ENCODE measurements around the gene PDIA6. TPM values are rescaled to one million over a fixed set of nuclear protein-coding genes. Genes with fewer than 3 reads are reported as not detected.
A peak's percentile ranks its signal among the peaks of the same experiment; 100 is the strongest.
"Not testable (repeated sequence)": the region's sequence is repeated elsewhere in the genome, so short reads cannot be mapped to it uniquely, and the experiment has no call there.

PDIA6 gene
- total RNA-seq, 1 donor from 2014 or later = 225 TPM

DNA sequence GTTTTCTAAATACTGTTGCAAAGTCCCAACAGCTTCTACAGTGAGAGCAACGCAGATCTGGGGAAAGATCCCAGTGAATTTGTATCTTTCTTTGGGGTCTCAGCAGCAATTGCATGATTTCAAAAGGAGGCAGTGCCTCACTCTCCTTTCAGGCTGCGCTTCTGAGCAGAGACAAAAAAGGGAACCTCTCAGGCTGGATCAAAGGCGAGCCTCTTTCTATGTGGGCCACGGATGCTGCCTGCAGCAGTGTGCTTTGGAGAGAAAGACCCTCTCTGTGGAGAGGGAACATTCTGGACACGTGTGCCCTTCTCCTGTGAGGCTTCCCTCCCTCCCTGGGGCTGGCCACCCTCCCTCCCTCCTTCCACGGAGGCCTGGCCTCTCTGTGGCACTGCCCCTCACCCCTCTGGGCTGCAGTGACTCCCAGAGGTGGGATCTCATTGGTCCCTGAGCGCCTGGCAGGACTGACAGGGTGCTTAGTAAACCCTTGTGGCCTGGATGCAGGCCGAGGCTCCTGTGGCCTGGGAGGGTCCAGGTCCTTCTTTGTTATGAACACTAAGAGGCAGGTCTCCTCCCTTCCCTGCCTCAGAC, 21.6 kb upstream of the PDIA6 start:
- no peak for DNase-seq (ENCODE audit: low spot score)
- ATAC-seq = no peak

DNA sequence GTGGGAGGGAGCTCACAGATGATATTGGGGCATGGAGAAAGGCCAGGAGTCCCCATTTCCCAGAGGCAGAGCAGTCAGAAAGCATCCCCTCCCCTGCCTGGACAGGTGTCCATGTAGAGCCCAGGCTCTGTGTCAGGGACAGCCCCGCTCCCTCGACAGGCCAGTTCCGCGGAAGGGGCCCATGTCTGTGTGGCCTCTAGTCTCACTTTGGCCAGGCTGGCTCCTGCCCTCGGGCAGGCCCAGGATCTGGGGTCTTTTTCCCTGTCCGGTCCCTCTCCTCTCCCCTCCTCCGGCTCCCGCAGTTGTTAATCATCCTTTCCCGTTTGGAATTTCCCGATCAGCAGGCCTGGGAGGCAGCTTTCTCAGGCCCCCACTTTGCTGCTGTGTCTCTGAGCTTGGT, 20.4 kb upstream of the PDIA6 start:
- DNase-seq (ENCODE audit: low spot score) (no peak), ATAC-seq (no peak)

DNA sequence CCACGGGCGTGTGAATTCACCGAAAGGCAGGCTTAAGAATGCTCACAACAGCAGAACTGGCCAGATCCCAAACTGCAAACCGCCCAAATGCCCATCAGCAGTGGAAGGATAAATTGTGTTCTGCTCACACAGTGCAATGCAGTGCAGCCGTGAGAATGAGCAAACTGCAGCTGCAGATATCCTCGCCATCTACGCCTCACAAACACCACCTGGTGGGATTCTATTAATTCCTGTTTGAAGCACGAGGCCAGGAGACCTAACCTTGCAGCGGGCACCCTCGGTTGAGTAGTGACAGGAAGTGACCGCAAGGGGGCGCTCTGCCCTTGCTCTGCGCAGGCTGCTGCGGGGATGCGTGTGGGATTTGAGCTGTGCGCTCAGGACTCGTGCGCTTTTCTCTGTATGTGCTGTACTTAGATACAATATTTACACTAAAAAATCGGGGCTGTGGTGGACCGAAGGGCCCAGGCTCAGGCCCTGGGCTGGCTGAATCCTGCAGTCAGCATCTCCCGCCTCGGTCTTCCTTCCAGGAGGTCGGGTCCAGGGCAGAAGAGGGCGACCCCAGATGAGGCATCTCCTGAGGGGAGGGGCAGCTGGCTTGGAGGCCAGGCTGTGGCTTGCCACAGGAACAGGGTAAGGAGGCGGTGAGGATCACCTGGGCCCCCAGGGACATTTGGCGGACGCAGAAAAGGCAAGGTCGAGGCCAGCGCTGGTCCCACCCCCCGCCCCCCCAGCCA, 19.8 kb upstream of the PDIA6 start:
- ATAC-seq = peak; percentile 78
- DNase-seq (ENCODE audit: low spot score) = peak; percentile 82

DNA sequence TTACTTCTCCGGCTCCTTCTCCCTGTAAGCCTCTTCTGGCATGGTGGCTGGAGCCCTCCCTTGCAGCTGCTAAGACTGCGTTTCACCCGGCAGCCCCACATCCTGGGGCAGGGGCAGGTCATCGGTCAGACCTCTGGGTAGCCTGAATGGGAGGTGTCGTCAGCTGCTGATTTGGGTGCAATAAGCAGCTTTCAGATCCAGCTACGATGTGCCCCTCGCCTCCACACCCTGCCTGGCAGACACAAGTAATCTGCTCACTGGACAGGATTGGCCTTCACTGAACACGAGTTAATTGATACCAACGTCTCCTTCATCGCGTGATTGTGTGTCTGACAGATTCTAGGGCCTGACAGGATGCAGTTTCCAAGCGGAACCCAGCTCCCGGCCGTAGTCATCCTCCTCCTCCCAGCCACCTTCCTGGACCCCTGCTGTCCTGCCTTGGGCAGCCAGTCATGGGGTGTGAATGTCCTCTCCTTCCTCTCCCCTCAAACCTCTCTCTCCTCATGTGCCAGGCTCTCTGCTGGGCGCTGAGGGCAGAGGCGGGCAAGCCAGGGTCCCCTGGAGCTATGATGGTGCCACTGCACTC, 18.9 kb upstream of the PDIA6 start:
- DNase-seq (ENCODE audit: low spot score) = no peak

DNA sequence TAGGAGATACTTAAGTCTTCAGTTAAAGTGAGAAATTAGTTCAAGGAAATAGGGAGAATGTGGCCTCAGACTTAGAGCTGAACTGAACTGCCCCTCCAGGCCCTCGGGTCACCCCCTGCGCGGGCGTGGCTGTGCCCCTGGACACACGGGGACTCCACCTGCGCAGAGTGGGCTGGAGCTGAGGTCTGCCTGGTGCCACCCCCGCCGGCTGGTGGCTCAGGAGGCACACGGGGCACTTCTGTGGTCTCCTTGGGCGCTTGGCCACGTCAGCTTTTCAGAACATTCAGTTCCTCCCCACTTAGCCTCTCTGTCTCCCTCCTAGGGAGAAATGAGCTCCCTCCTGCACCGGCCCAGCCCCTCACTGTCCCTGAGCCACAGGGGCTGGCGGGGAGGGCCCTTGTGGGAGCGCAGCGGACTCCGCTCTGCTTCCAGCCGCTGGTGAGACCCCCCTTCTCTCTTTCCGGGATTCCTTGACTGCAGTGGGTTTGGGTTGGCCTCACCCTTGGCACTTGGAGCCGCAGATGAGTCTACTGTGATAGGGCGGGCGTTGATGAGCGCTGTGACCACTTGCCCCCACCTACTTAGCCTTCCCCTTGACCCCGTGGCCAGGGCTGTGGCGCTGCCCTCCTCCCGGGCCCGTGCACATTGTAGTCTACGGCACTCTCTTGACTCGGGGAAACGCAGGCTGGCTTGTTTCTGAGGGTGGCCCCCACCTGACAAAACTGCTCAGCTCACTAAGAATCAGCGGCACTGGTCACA, 18.2 kb upstream of the PDIA6 start:
- ATAC-seq (no peak), DNase-seq (ENCODE audit: low spot score) (no peak)

More for the DNA sequence above, 18.9 kb upstream of the PDIA6 start:
- no peak for ATAC-seq

DNA sequence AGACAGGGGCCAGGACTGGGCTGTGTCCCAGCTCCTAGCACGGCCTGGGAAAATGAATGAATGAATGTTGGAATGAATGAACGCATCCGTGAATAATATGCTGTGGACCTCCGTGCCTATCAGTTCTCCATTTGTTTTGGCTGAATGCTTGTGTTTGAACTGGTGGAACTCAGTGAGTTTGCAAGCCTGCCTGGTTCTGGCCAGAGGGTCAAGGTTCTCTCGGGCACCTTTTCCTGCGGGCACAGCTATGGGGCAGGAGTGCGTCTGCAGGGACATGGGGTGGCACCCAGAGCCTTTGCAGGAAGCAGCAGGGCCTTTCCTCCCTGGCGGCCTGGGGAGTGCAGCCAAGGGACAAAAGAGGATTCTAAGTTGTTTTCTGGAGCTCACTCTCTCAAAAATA, 17.6 kb upstream of the PDIA6 start:
- peak; percentile 90 for DNase-seq (ENCODE audit: low spot score)
- peak; percentile 90 for ATAC-seq

DNA sequence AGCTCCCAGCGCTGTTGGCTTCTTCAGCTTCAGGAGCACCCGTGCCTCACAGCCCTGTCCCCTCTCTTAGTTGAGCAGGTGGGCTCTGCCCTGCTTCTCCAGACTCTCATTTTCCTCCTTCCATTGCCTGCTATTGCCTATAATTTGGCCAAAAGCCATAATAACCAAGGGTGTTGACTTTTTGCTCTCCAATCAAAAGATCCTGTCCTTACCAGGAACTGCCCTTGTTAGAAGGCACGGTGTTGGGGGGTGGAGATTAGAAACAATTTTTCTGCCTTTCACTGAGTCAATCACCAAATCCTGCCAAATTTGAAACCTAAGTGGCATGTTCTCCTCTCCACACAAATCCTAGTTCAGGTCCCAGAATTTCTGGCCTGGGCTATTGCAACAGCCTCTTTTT, 16.7 kb upstream of the PDIA6 start:
- ATAC-seq = no peak
- no peak for DNase-seq (ENCODE audit: low spot score)

DNA sequence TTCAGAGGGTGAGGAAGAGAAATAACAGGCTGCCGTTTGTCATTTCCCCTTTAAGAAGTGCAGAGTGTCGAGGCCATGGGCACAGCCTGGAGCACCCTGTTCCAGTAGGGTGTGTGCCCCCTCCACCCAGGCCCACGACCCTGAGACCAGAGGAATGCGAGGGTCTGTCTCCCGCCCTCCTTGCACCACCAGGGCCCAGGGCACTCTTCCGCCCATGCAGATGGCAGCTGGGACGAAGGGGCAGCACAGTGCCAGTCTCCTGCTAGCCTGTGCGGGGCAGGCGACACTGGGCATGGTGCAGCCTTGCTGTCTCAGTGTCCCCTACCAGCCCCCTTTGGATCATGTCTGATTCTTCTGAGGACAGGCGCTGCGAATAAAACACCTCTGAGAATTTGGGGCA, 15.8 kb upstream of the PDIA6 start:
- DNase-seq (ENCODE audit: low spot score) (no peak), ATAC-seq (no peak)

DNA sequence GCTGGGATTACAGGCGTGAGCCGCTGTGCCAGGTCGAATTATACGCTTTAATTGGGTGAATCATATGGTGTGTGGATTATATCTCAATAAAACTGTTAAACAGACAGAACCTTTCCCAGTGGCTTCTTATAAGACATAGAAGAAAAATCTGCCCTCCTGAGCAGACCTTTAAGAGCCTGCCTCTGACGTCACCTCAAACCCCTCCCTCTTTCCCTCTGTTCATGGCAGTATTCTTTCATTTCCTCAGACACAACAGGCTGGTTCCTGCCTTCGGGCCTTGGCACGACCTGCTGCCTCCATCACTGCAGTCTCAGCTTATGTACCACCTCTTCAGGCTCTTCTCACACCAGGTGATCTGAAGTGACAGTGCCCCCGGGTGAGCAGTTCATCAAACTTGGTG, 14.0 kb upstream of the PDIA6 start:
- DNase-seq (ENCODE audit: low spot score) = no peak
- no peak for ATAC-seq

DNA sequence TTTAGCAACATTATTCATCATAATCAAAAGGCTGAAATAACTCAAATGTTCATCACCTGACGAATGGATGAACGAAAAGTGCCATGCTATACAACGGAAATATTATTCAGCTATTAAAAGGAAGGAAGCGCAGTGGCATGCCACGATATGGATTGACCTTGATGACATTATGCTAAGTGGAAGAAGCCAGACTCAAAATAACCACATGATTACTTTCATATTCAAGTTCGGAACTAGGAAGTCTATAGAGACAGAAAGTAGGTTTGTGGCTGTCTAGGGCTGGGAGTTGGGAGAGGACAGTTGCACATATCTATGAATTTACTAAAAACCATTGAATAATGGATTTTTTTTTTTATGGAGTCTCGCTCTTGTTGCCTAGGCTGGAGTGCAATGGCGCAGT, 13.4 kb upstream of the PDIA6 start:
- DNase-seq (ENCODE audit: low spot score) (no peak), ATAC-seq (no peak)

DNA sequence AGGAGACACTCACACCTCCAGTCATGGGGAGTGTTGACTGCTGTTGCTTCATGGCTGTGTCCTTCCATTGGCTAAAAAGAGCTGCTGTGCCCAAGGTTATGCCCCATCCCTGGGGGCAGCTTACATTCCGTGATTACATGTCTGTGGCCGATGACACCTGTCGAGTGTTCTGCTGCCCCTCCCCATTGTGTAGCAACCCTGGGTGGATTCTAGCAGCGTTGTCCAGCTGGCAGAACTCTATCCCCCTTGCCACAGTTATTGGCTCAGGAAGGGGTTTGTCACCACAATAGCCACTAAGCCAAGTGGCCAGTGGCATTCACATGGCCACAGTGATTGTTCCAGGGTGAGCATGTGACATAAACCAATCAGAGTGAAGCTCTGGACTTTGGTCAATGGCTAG, 11.6 kb upstream of the PDIA6 start:
- ATAC-seq (no peak), DNase-seq (ENCODE audit: low spot score) (no peak)

DNA sequence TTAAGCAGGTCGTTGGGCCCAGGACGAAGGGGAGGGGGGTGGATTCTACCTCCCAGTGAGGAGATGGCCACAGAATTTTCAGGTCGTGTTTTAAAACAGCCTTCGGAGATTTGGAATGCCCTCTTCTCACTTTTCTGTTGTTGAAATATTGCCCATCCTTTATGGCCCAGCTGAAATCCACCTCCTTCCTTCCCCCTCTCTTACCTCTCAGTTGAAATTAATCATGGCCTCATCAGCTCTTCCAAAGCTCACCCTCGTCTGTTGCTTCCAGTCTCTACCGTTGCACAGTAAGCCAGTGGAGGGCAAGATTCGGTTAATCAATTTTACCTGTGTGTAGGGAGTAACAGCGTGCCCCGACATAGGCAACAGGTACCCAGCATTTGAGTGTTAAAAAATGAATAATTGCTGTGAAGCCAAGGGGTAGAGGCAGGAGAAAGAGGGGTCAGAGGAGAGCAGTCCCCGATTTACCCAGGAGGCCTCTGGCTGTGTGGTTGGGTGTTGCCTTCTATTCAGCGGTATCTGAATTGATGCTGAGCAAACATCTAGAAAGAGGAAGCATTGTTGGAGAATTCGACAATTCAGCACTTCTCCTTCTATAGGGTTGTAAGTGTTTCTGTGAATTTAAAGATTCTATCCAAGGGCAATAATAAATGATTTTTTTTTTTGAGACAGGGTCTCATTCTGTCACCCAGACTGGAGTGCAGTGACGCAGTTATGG, 8.6 kb upstream of the PDIA6 start:
- ATAC-seq = peak; percentile 51

DNA sequence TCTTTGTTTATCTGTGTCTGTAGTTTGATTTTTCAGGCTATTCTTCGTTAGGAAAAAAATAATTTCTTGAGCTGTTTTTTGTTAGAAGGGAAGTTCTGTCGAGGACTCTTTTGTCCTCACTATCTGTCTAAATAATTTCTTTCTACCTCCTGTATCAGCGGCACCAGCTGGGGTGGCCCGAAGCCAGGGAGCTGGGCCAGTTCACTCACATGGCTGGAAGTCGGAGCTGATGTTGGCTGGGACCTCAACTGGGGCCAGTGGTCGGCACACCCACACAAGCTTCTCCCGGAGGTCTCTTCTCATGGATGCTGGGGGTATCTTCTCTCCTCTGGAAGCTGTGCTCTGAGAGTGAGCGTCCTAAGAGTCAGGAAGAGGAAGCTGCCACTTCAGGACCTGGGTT, 8.0 kb upstream of the PDIA6 start:
- peak; percentile 51 for ATAC-seq
- no peak for DNase-seq (ENCODE audit: low spot score)

More for the DNA sequence above, 8.6 kb upstream of the PDIA6 start:
- DNase-seq (ENCODE audit: low spot score) = no peak

DNA sequence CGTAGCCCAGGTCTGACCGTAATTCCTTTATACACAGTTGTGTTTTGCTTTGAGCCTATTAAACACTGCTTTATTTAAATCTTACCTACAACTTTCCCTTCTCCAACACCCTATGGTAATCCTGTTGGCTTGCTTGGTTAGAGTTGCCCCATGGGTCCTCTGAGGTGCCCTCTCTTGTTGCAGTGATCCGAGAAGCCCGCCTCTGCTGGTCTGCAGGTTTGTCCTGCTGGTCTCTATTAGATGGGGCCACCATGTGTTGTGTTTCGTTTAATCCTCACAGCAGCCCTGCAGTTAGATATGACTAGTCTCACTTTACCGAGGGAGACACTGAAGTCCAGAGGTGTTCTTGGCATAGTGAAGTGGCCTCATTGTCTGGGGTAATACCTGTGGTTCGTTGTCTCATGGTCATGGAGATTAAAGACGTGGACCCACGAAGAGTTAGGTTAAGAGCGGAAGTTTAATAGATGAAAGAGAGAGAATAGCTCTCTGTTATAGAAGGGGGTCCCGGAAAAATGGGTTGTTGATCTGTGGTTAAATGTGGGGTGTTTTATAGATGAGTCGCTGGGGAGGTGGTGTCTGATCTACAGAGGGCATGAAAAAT, 7.2 kb upstream of the PDIA6 start:
- ATAC-seq = no peak
- DNase-seq (ENCODE audit: low spot score) = no peak

DNA sequence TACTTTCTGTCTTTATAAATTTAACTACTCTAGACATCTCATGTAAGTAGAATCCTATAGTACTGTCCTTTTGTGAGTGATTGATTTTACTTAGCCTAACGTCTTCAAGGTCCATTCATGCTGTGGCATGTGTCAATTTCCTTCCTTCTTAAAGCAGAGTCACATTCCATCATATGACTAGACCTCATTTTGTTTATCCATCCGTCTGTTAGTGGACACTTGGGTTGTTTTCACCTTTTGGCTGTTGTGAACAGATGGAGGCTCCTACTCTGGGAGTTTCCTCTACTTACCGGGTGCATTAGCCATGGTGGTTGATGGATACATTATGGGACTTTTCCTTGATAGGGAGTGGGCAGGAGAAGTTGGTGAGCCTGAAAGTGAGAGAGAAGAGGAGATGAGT, 6.4 kb upstream of the PDIA6 start:
- no peak for ATAC-seq
- no peak for DNase-seq (ENCODE audit: low spot score)

DNA sequence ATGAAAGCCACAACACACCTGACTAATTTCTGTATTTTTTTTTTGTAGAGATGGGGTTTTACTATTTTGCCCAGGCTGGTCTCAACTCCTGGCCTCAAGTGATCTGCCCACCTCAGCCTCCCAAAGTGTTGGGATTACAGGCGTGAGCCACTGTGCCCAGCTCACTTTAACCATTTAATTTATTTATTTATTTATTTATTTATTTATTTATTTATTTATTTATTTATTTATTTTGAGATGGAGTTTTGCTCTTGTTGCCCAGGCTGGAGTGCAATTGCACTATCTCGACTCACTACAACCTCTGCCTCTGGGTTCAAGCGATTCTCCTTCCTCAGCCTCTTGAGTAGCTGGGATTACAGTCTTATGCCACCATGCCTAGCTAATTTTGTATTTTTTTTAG, 5.7 kb upstream of the PDIA6 start:
- not testable (repeated sequence) for ATAC-seq; DNase-seq (ENCODE audit: low spot score)

DNA sequence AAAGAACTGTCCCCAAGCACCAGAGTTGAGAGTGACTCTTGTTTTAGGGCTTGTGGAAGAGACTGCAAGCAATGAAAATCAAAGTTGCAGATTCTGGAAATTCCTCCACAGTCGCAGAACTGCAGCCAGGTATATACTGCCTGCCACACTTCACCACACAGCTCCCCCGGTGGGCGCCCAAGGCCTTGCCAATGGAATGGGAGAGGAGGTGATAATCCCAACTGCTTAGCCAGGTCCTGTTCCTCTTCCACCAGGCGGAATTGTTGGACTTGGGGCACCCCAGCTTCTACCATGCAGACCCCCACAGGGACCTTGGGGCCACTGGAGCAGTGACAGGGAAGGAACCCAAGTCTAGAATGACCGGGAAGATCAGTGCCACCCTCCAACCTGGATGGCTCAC, 4.8 kb upstream of the PDIA6 start:
- no peak for DNase-seq (ENCODE audit: low spot score)
- ATAC-seq = no peak

DNA sequence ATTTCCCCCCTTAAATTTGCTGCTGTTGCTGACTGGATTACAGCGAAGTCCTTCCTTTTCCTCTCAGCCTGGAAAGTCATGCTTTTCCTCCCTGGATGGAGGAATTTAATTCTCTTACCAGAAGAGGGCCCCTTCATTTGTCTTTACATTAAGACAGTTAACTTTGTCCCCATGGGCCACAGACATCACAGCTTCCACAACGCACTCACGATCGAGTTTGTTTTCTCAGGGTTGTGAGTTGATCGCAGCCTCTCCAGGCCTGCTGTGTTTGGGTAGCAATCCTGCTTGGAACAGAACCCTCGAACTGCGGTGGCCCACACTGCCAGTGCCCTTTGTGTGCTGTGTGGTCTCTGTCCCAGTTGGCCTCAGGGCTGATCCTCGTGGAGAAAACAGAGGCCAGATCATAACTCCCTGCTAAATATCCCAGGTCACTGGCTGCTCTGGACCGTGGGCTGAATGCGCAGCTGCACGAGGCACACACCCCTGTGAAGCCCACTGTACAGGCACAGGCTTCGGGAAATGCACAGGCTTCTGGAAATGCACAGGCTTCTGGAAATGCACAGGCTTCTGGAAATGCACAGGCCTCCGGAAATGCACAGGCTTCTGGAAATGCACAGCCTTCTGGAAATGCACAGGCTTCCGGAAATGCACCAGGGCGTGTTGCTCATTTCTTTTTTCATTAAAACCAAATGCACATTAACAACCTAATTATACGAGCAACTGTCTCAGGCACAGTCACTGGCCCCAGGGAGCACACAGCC, 2.2 kb upstream of the PDIA6 start:
- ATAC-seq = no peak
- DNase-seq (ENCODE audit: low spot score) = no peak

DNA sequence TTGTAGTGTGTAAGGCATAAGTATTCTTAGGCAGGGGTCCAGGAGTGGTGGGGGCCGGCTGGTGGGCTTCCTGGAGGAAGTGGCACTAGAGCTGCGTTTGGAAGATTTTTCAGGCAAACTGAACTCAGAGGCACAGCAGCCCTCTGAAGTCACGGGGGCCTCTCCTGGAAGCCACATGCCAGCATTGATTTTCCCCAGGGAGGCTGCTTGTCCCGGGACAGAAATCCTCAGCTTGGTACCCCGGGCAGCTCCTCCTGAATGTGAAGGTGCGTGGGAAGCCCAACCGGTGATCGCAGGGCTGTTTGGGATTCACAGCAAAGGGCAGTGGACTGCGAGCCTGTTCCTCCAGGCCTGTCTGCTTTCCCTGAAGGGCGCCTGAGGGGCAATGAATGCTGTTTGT, 1.6 kb upstream of the PDIA6 start:
- no peak for DNase-seq (ENCODE audit: low spot score)
- no peak for ATAC-seq
